NCI-H748 (cell line): ENCODE data around the gene ZER1.
"Not testable (repeated sequence)": the region's sequence is repeated elsewhere in the genome, so short reads cannot be mapped to it uniquely, and the experiment has no call there.

Source experiments
- DNase-seq: peaks from one replicate; lab custom pipeline; 2025; ENCODE audit not compliant: unreplicated experiment; lab: John Stamatoyannopoulos, UW

Gene ZER1

GRCh38 chr9:128788445-128788844 is 16.7 kb upstream of the ZER1 start:
- DNase-seq, result no peak

- DNase-seq, result peak; percentile 34
These were observed 15.9 kb upstream of the ZER1 start for GRCh38 chr9:128787659-128788058.

- DNase-seq, result peak; percentile 89
These were observed 15.2 kb upstream of the ZER1 start, which contains the start of gene TBC1D13 for GRCh38 chr9:128786681-128787601. TBC1D13 (plus strand) TSS chr9:128787253; CDS start chr9:128787354, 101 bp downstream.

GRCh38 chr9:128785427-128785826 is 13.7 kb upstream of the ZER1 start:
- DNase-seq, result no peak

GRCh38 chr9:128782669-128783068 is 10.9 kb upstream of the ZER1 start:
- DNase-seq, result no peak

- DNase-seq, result no peak
These were observed 9.7 kb upstream of the ZER1 start for GRCh38 chr9:128781187-128782070.

GRCh38 chr9:128780093-128780492 is 8.4 kb upstream of the ZER1 start:
- DNase-seq, result not testable (repeated sequence)

GRCh38 chr9:128774804-128775203 is 3.1 kb upstream of the ZER1 start:
- no peak for DNase-seq

- DNase-seq, result no peak
These were observed 1.3 kb upstream of the ZER1 start for GRCh38 chr9:128773049-128773448.

GRCh38 chr9:128771094-128771721 is 519 bp downstream of the ZER1 start:
- peak; percentile 67 for DNase-seq

GRCh38 chr9:128770286-128771030 is 1.3 kb downstream of the ZER1 start:
- no peak for DNase-seq

GRCh38 chr9:128768606-128769005 is 3.1 kb downstream of the ZER1 start:
- DNase-seq, result no peak

- no peak for DNase-seq
These were observed 6.2 kb downstream of the ZER1 start for GRCh38 chr9:128765499-128765898.

GRCh38 chr9:128764361-128764760 is 7.4 kb downstream of the ZER1 start:
- DNase-seq, result no peak

GRCh38 chr9:128762671-128763449 is 8.9 kb downstream of the ZER1 start:
- no peak for DNase-seq

- DNase-seq, result no peak
These were observed 14.1 kb downstream of the ZER1 start for GRCh38 chr9:128757602-128758001.

- DNase-seq, result no peak
These were observed 18.1 kb downstream of the ZER1 start for GRCh38 chr9:128753627-128754026.

GRCh38 chr9:128750926-128751595 is 20.7 kb downstream of the ZER1 start:
- no peak for DNase-seq

- no peak for DNase-seq
These were observed 24.5 kb downstream of the ZER1 start for GRCh38 chr9:128747241-128747640.
